Thyroid gland (tissue), 4 donors: ENCODE measurements around the gene CASR.
"Not testable (repeated sequence)": the region's sequence is repeated elsewhere in the genome, so short reads cannot be mapped to it uniquely, and the experiment has no call there.

Source experiments
- CTCF ChIP-seq, 6 experiments: fragments of 200-600 bp in 3 of 6; fragments of 450-650 bp in 3 of 6; sonication (generic) in 3 of 6; IDR thresholded peaks; one replicate each; pipeline ENCODE4 v1.5.1; 2016 to 2019; ENCODE audit warnings: antibody characterized with exemption in 6 of 6, mild to moderate bottlenecking in 2 of 6, inconsistent platforms in 1 of 6, moderate library complexity in 1 of 6
- POLR2A ChIP-seq, 2 donors: fragments of 450-650 bp; IDR thresholded peaks; one replicate each; pipeline ENCODE4 v1.6.1; 2017; ENCODE audit warnings: antibody characterized with exemption in 2 of 2, mild to moderate bottlenecking in 2 of 2, moderate library complexity in 1 of 2

- TF ChIP-seq CTCF, POLR2A (IDR thresholded peaks at IDR 0.05): not testable (repeated sequence)
Observed at GRCh38 chr3:122171361-122171760, 12.1 kb upstream of the CASR start.
